Measurements from ENCODE around the gene PUM2. TPM values are rescaled to one million over a fixed set of nuclear protein-coding genes. Genes with fewer than 3 reads are reported as not detected.

The PUM2 gene
- total and polyA plus RNA-seq, 2 of the 13 experiments (the other 11 are each of a cell fraction or from before 2014, with no cell fraction given): 69.6 to 69.8 TPM

DNA sequence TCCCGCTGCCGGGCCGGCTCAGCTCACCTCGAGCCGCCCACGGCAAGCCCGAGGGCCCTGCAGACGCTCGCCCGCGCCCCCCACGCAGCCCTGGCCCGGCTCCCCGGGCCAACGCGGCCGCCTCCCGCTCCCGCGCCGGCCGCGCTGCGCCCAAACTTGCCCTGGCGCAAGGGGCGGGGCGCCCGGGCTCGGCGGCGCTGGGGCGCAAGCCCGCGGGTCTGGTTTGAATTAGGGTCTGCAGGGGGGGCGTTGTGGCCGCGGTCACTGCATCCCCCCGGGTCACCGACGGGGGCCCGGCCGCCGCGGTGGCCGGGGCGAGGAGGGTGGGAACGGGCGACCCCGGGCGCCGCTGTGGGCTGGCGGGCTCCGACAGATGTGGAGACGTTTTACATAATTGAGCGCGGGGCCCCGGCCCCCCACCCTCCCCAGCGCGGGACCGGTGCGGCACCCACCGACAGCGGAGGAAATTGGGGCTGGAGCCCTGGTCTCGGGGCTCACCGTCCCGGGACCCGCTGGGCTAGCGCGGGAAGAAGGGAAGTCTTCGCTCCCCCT is 126.4 kb downstream of the PUM2 start (continued):
- TF ChIP-seq ZNF609 (CRISPR knock-in tag; IDR thresholded peaks at IDR 0.05; ENCODE audit: borderline replicate concordance) (0 out of 2 replicates have a peak, but pooled peaks have one; percentile 16), THYN1 (CRISPR knock-in tag; IDR thresholded peaks at IDR 0.05; ENCODE audit: borderline replicate concordance, low read depth) (no peak), ZFY (CRISPR knock-in tag; IDR thresholded peaks at IDR 0.05) (no peak; the same call in 1 of the 2 replicates), ERF (CRISPR knock-in tag; IDR thresholded peaks at IDR 0.05) (peak; percentile 26; the same call in 1 of the 2 replicates), TP53 (CRISPR knock-in tag; conservative IDR thresholded peaks at IDR 0.05) (no peak), ZNF746 (CRISPR knock-in tag; IDR thresholded peaks at IDR 0.05) (no peak), ATM (IDR thresholded peaks at IDR 0.05; ENCODE audit: borderline replicate concordance) (no peak), ZBTB38 (CRISPR knock-in tag; IDR thresholded peaks at IDR 0.05) (peak; percentile 7; the same call in 1 of the 2 replicates), ZNF20 (CRISPR knock-in tag; IDR thresholded peaks at IDR 0.05) (no peak), ZBTB25 (CRISPR knock-in tag; IDR thresholded peaks at IDR 0.05) (0 out of 2 replicates have a peak, but pooled peaks have one; percentile 24), MZF1 (CRISPR knock-in tag; IDR thresholded peaks at IDR 0.05; ENCODE audit: borderline replicate concordance) (no peak), RBFOX2 (IDR thresholded peaks at IDR 0.05; ENCODE audit: low read depth, low read length) (peak; percentile 62), SOX13 (IDR thresholded peaks at IDR 0.05) (no peak), SOX13 (CRISPR knock-in tag; conservative IDR thresholded peaks at IDR 0.05 in 1 of 2, IDR thresholded peaks at IDR 0.05 in 1 of 2) (no peak), ZNF558 (CRISPR knock-in tag; IDR thresholded peaks at IDR 0.05; ENCODE audit: borderline replicate concordance) (0 out of 2 replicates have a peak, but pooled peaks have one; percentile 31), ZNF260 (CRISPR knock-in tag; IDR thresholded peaks at IDR 0.05; ENCODE audit: borderline replicate concordance, low read depth) (no peak), STAG1 (CRISPR knock-in tag; IDR thresholded peaks at IDR 0.05) (0 out of 2 replicates have a peak, but pooled peaks have one; percentile 13), ZBTB43 (CRISPR knock-in tag; conservative IDR thresholded peaks at IDR 0.05) (peak; percentile 36), RXRA (CRISPR knock-in tag; IDR thresholded peaks at IDR 0.05) (0 out of 2 replicates have a peak, but pooled peaks have one; percentile 46), TFAP4 (IDR thresholded peaks at IDR 0.05; ENCODE audit: borderline replicate concordance, low read depth) (no peak)
- TF ChIP-seq, protein P1, sequence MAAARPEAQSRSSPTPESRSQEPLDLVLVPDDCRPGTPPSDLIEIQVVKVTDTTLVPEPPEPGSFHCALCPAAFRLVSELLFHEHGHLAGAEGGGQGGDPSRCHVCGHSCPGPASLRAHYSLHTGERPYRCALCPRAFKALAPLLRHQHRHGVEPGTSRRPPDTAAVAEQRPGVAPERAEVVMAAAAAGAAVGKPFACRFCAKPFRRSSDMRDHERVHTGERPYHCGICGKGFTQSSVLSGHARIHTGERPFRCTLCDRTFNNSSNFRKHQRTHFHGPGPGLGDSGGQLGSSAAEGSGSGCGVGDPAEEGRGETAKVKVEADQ (CRISPR knock-in tag; IDR thresholded peaks at IDR 0.05; ENCODE audit: borderline replicate concordance): no peak
